Left renal pelvis (tissue), 4 donors: ENCODE results near the gene ORAI1. TPM values are rescaled to one million over a fixed set of nuclear protein-coding genes. Genes with fewer than 3 reads are reported as not detected.

Experiments used
- DNase-seq, 4 donors: peaks; one replicate each; pipeline ENCODE4 v3.0.0-alpha.2; 2013; ENCODE audit warnings: low read depth in 4 of 4, low spot score in 3 of 4
- polyA plus RNA-seq, 4 donors: library from polyadenylated mRNA; unstranded; fragments of 120-200 nt; gene quantifications; one replicate each; pipeline ENCODE4 v1.2.1, GENCODE V29; 2013; ENCODE audit not compliant: insufficient read length in 4 of 4

Gene ORAI1
- polyA plus RNA-seq, 4 donors = 11.1 to 17.2 (median 12.1) TPM

- DNase-seq = no peak
Observed at GRCh38 chr12:121689430-121689829, 63.1 kb downstream of the ORAI1 start.

Other genes with a start within 250 kb of the ORAI1 start
- gene RNF34, start 226.4 kb upstream of the ORAI1 start, polyA plus RNA-seq = 10 to 100 TPM; 30.1 to 50.5 (median 41.5) TPM
- 10 to 100 TPM; 56.8 to 77.1 (median 71.2) TPM for gene KDM2B, start 45.5 kb upstream of the ORAI1 start, polyA plus RNA-seq
- 1 to 10 TPM in 3 of 4 donors, under 1 TPM in 1; 0.40 to 1.9 (median 1.7) TPM for gene MORN3, start 43.1 kb downstream of the ORAI1 start, polyA plus RNA-seq
- gene TMEM120B, start 86.2 kb downstream of the ORAI1 start, polyA plus RNA-seq = 10 to 100 TPM in 3 of 4 donors, 1 to 10 TPM in 1; 7.9 to 13.6 (median 10.3) TPM
- 10 to 100 TPM in 1 of 4 donors, 1 to 10 TPM in 3; 4.9 to 14.7 (median 9.5) TPM for gene RHOF, start 167.2 kb downstream of the ORAI1 start, polyA plus RNA-seq
- gene SETD1B, start 177.5 kb downstream of the ORAI1 start, polyA plus RNA-seq = 10 to 100 TPM; 12.2 to 19.2 (median 14.5) TPM
- 1 to 10 TPM in 3 of 4 donors, under 1 TPM in 1; 0.74 to 4.5 (median 2.6) TPM for gene HPD, start 232.3 kb downstream of the ORAI1 start, polyA plus RNA-seq